HFFc6 (cell line): ENCODE measurements around the gene C4BPB. TPM values are rescaled to one million over a fixed set of nuclear protein-coding genes. Genes with fewer than 3 reads are reported as not detected.

Experiments
- DNase-seq: peaks from one replicate; pipeline ENCODE4 v3.0.0-alpha.2; 2018
- H3K27ac Mint-ChIP-seq: 2 replicates; pipeline ENCODE4 v1.8.0; 2020; ENCODE audit warnings: mild to moderate bottlenecking, mixed read lengths
- H3K27me3 Mint-ChIP-seq: 2 replicates; pipeline ENCODE4 v1.8.0; 2021; ENCODE audit warnings: mild to moderate bottlenecking, moderate library complexity, mixed read lengths; ENCODE audit not compliant: insufficient read depth
- H3K36me3 Mint-ChIP-seq: 2 replicates; pipeline ENCODE4 v1.8.0; 2021; ENCODE audit warnings: low read depth, mixed read lengths
- H3K4me1 Mint-ChIP-seq: 2 replicates; pipeline ENCODE4 v1.8.0; 2020; ENCODE audit warnings: low read depth, mixed read lengths
- H3K4me3 Mint-ChIP-seq: 2 replicates; pipeline ENCODE4 v1.8.0; 2020; ENCODE audit warnings: mild to moderate bottlenecking, moderate library complexity, mixed read lengths
- H3K9me3 Mint-ChIP-seq: 2 replicates; pipeline ENCODE4 v1.8.0; 2020; ENCODE audit warnings: mild to moderate bottlenecking, mixed read lengths
- CTCF ChIP-seq: fragments of 200-600 bp; sonication (generic); IDR thresholded peaks from 2 replicates; pipeline ENCODE4 v1.5.0; 2021; ENCODE audit warnings: antibody characterized with exemption, mild to moderate bottlenecking
- total RNA-seq, 6 experiments: library from RNA; stranded (reverse); fragmentation: NEBNext Ultra II Directional; extraction: Animal tissue kit (Norgen Biotek cat#: 25700); gene quantifications; 2 replicates in 1 of 6; 3 replicates in 5 of 6; pipeline ENCODE4 v1.2.3, GENCODE V29; 2021

Gene C4BPB
- total RNA-seq, 6 experiments from 2014 or later = 0.15 to 0.59 (median 0.24) TPM; not detected in 1

- no peak for TF ChIP-seq CTCF
- Mint-ChIP-seq H3K36me3 (no peaks in the 10 kb centered on the region), H3K9me3 (no peaks in the 10 kb centered on the region), H3K4me3 (no peak within 1 kb of the TSS), H3K4me1 (peaks cover 6% of the 10 kb centered on the region; the same call in 1 of the 2 replicates), H3K27me3 (peaks cover 11% of the 10 kb centered on the region), H3K27ac (no peak within 1 kb of the TSS)
- no peak for DNase-seq
Observed at GRCh38 chr1:207103892-207104373, 15.3 kb downstream of the C4BPB start, which contains the start of gene C4BPA. C4BPA (plus strand) TSS chr1:207104233; CDS start chr1:207113026, 8,793 bp downstream.

- Mint-ChIP-seq H3K36me3 (no peaks in the 10 kb centered on the region), H3K9me3 (no peaks in the 10 kb centered on the region), H3K27me3 (peaks cover 25% of the 10 kb centered on the region), H3K27ac (no peak overlapping the region), H3K4me3 (no peak overlapping the region), H3K4me1 (no peaks in the 10 kb centered on the region)
- DNase-seq = no peak
- TF ChIP-seq CTCF = no peak
Observed at GRCh38 chr1:207109004-207109403, 20.3 kb downstream of the C4BPB start.

GRCh38 chr1:207112616-207113296 is 24.1 kb downstream of the C4BPB start:
- no peak for TF ChIP-seq CTCF
- no peak for DNase-seq
- Mint-ChIP-seq H3K27me3 (peaks cover 16% of the 10 kb centered on the region), H3K9me3 (no peaks in the 10 kb centered on the region), H3K36me3 (no peaks in the 10 kb centered on the region), H3K4me1 (no peaks in the 10 kb centered on the region), H3K4me3 (no peak overlapping the region), H3K27ac (no peak overlapping the region)

GRCh38 chr1:207115269-207115668 is 26.6 kb downstream of the C4BPB start:
- peaks cover 12% of the 10 kb centered on the region; the same call in 1 of the 2 replicates for H3K27me3 Mint-ChIP-seq
- no peak overlapping the region for H3K4me3 Mint-ChIP-seq
- no peaks in the 10 kb centered on the region for H3K9me3 Mint-ChIP-seq
- H3K4me1 Mint-ChIP-seq = no peaks in the 10 kb centered on the region
- TF ChIP-seq CTCF = no peak
- H3K27ac Mint-ChIP-seq = no peak overlapping the region
- DNase-seq = no peak
- no peaks in the 10 kb centered on the region for H3K36me3 Mint-ChIP-seq

- Mint-ChIP-seq H3K4me3 (no peak overlapping the region), H3K9me3 (peaks cover 11% of the 10 kb centered on the region), H3K27ac (no peak overlapping the region), H3K36me3 (peaks cover 10% of the 10 kb centered on the region; the same call in 1 of the 2 replicates), H3K4me1 (no peaks in the 10 kb centered on the region), H3K27me3 (peaks cover 7% of the 10 kb centered on the region)
- DNase-seq = no peak
- TF ChIP-seq CTCF = no peak
Observed at GRCh38 chr1:207124389-207124788, 35.7 kb downstream of the C4BPB start.
